A549 (cell line): ENCODE measurements around the gene GNA12.

Source experiments
- BHLHE40 ChIP-seq: IDR thresholded peaks from 2 replicates; pipeline ENCODE4 v1.6.1; 2012; ENCODE audit warnings: low read depth, low read length, inconsistent platforms
- CHD2 ChIP-seq: fragments of 150-350 bp; IDR thresholded peaks from 2 replicates; pipeline ENCODE4 v1.6.1; 2014; ENCODE audit warnings: low read length; ENCODE audit not compliant: partially characterized antibody
- CTCF ChIP-seq: fragments of >200 bp; sonication (Bioruptor Twin); formaldehyde crosslinking; IDR thresholded peaks from 3 replicates; pipeline ENCODE4 v1.5.1; 2016
- EP300 ChIP-seq, 2 experiments: fragments of >200 bp; sonication (Bioruptor Twin); formaldehyde crosslinking; IDR thresholded peaks; 2 replicates in 1 of 2; 3 replicates in 1 of 2; pipeline ENCODE4 v1.6.1; 2016 to 2017
- MYC ChIP-seq: IDR thresholded peaks from 2 replicates; pipeline ENCODE4 v1.6.1; 2012; ENCODE audit warnings: mild to moderate bottlenecking, inconsistent platforms, low read length, improper control_type of control experiment, borderline replicate concordance
- RAD21 ChIP-seq, 2 experiments: fragments of >200 bp in 1 of 2; sonication (Bioruptor Twin) in 1 of 2; formaldehyde crosslinking in 1 of 2; IDR thresholded peaks in 1 of 2; conservative IDR thresholded peaks in 1 of 2; 2 replicates in 1 of 2; 3 replicates in 1 of 2; pipeline ENCODE4 v1.6.1; 2012 to 2018; ENCODE audit warnings: inconsistent platforms in 1 of 2
- RARB ChIP-seq: fragments of 250-450 bp; sonication (Bioruptor Pico); IDR thresholded peaks from 2 replicates; pipeline ENCODE4 v1.8.0; 2021; ENCODE audit warnings: mild to moderate bottlenecking, moderate library complexity
- TF ChIP-seq, protein P1 (sequence below): IDR thresholded peaks from 2 replicates; pipeline ENCODE4 v1.6.1; 2012

GRCh38 chr7:2840458-2840857 lies 3.6 kb downstream of the GNA12 start:
- TF ChIP-seq RAD21 (conservative IDR thresholded peaks at IDR 0.05 in 1 of 2, IDR thresholded peaks at IDR 0.05 in 1 of 2): no peak
- TF ChIP-seq RARB: no peak
- TF ChIP-seq CTCF: no peak
- no peak for TF ChIP-seq MYC
- TF ChIP-seq EP300 (IDR thresholded peaks at IDR 0.05): no peak
- TF ChIP-seq BHLHE40: no peak
- no peak for TF ChIP-seq CHD2
- TF ChIP-seq, protein P1, sequence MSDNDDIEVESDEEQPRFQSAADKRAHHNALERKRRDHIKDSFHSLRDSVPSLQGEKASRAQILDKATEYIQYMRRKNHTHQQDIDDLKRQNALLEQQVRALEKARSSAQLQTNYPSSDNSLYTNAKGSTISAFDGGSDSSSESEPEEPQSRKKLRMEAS: no peak
